WTC11 (cell line): ENCODE measurements around the gene ANO4.

Experiments used
- CBFB ChIP-seq: sonication (generic); formaldehyde crosslinking; IDR thresholded peaks from 2 replicates; pipeline ENCODE4 v1.8.1; 2022; ENCODE audit warnings: mild to moderate bottlenecking, low read depth, missing genetic modification reagents
- CREM ChIP-seq: sonication (generic); formaldehyde crosslinking; IDR thresholded peaks from 2 replicates; pipeline ENCODE4 v1.8.1; 2022; ENCODE audit warnings: mild to moderate bottlenecking, missing genetic modification reagents, moderate library complexity
- CTCF ChIP-seq: fragments of 200-600 bp; IDR thresholded peaks from 2 replicates; pipeline ENCODE4 v1.8.0; 2022; ENCODE audit warnings: antibody characterized with exemption
- FOXJ3 ChIP-seq: sonication (generic); formaldehyde crosslinking; IDR thresholded peaks from 2 replicates; pipeline ENCODE4 v1.9.0; 2021; ENCODE audit warnings: missing genetic modification reagents, mild to moderate bottlenecking, borderline replicate concordance
- NFATC4 ChIP-seq: fragments of 250-450 bp; sonication (Bioruptor Pico); IDR thresholded peaks from 2 replicates; pipeline ENCODE4 v1.9.0; 2021; ENCODE audit warnings: mild to moderate bottlenecking
- NR1H2 ChIP-seq: sonication (generic); formaldehyde crosslinking; IDR thresholded peaks from 2 replicates; pipeline ENCODE4 v1.9.0; 2021; ENCODE audit warnings: mild to moderate bottlenecking, moderate library complexity, missing genetic modification reagents
- NR2C2 ChIP-seq: sonication (generic); formaldehyde crosslinking; IDR thresholded peaks from 2 replicates; pipeline ENCODE4 v1.8.0; 2022; ENCODE audit warnings: mild to moderate bottlenecking, missing genetic modification reagents
- NR3C1 ChIP-seq: sonication (generic); formaldehyde crosslinking; conservative IDR thresholded peaks from 2 replicates; pipeline ENCODE4 v1.8.1; 2023; ENCODE audit warnings: low read depth, mild to moderate bottlenecking, missing genetic modification reagents
- RELA ChIP-seq: sonication (generic); formaldehyde crosslinking; IDR thresholded peaks from 2 replicates; pipeline ENCODE4 v1.8.1; 2022; ENCODE audit warnings: missing genetic modification reagents, mild to moderate bottlenecking, borderline replicate concordance
- TF ChIP-seq, protein P1 (sequence below): sonication (generic); formaldehyde crosslinking; IDR thresholded peaks from 2 replicates; pipeline ENCODE4 v1.8.0; 2022; ENCODE audit warnings: mild to moderate bottlenecking, missing genetic modification reagents
- TF ChIP-seq, protein P2 (sequence below): sonication (generic); formaldehyde crosslinking; IDR thresholded peaks from 2 replicates; pipeline ENCODE4 v1.8.0; 2023; ENCODE audit warnings: missing genetic modification reagents
- TF ChIP-seq, protein P3 (sequence below): sonication (generic); formaldehyde crosslinking; IDR thresholded peaks from 2 replicates; pipeline ENCODE4 v1.8.1; 2023; ENCODE audit warnings: mild to moderate bottlenecking, missing genetic modification reagents
- TF ChIP-seq, protein P4 (sequence below): sonication (generic); formaldehyde crosslinking; conservative IDR thresholded peaks from 2 replicates; pipeline ENCODE4 v1.8.1; 2022; ENCODE audit warnings: mild to moderate bottlenecking, missing genetic modification reagents
- TF ChIP-seq, protein P5 (sequence below): sonication (generic); formaldehyde crosslinking; IDR thresholded peaks from 2 replicates; pipeline ENCODE4 v1.8.1; 2023; ENCODE audit warnings: mild to moderate bottlenecking, missing genetic modification reagents

DNA sequence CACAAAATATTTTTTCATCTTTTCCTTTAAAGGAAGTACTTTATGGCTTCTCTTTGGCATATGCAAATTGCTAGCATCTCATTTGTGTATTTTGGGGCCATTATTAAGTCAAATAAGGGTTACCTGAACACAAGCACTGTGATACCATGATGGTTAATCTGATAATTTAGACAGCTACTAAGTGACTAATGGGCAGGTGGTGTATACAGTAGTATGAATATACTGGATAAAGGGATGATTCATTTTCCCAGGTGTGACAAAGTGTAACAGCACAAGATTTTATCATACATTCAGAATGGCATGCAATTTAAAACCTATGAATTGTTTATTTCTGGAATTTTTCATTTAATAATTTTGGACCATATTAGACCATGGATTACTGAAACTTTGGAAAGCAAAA is 27.2 kb upstream of the ANO4 start:
- TF ChIP-seq CTCF (no peak), CREM (CRISPR knock-in tag) (no peak), CBFB (CRISPR knock-in tag) (no peak), NFATC4 (CRISPR knock-in tag) (no peak), FOXJ3 (no peak), NR1H2 (CRISPR knock-in tag) (no peak), RELA (no peak), NR2C2 (CRISPR knock-in tag) (no peak), NR3C1 (no peak)
- TF ChIP-seq, protein P1, sequence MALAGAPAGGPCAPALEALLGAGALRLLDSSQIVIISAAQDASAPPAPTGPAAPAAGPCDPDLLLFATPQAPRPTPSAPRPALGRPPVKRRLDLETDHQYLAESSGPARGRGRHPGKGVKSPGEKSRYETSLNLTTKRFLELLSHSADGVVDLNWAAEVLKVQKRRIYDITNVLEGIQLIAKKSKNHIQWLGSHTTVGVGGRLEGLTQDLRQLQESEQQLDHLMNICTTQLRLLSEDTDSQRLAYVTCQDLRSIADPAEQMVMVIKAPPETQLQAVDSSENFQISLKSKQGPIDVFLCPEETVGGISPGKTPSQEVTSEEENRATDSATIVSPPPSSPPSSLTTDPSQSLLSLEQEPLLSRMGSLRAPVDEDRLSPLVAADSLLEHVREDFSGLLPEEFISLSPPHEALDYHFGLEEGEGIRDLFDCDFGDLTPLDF (CRISPR knock-in tag) = no peak
- TF ChIP-seq, protein P2, sequence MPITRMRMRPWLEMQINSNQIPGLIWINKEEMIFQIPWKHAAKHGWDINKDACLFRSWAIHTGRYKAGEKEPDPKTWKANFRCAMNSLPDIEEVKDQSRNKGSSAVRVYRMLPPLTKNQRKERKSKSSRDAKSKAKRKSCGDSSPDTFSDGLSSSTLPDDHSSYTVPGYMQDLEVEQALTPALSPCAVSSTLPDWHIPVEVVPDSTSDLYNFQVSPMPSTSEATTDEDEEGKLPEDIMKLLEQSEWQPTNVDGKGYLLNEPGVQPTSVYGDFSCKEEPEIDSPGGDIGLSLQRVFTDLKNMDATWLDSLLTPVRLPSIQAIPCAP = no peak
- TF ChIP-seq, protein P3, sequence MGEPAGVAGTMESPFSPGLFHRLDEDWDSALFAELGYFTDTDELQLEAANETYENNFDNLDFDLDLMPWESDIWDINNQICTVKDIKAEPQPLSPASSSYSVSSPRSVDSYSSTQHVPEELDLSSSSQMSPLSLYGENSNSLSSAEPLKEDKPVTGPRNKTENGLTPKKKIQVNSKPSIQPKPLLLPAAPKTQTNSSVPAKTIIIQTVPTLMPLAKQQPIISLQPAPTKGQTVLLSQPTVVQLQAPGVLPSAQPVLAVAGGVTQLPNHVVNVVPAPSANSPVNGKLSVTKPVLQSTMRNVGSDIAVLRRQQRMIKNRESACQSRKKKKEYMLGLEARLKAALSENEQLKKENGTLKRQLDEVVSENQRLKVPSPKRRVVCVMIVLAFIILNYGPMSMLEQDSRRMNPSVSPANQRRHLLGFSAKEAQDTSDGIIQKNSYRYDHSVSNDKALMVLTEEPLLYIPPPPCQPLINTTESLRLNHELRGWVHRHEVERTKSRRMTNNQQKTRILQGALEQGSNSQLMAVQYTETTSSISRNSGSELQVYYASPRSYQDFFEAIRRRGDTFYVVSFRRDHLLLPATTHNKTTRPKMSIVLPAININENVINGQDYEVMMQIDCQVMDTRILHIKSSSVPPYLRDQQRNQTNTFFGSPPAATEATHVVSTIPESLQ (CRISPR knock-in tag) = no peak
- TF ChIP-seq, protein P4, sequence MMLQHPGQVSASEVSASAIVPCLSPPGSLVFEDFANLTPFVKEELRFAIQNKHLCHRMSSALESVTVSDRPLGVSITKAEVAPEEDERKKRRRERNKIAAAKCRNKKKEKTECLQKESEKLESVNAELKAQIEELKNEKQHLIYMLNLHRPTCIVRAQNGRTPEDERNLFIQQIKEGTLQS (CRISPR knock-in tag) = no peak
- TF ChIP-seq, protein P5, sequence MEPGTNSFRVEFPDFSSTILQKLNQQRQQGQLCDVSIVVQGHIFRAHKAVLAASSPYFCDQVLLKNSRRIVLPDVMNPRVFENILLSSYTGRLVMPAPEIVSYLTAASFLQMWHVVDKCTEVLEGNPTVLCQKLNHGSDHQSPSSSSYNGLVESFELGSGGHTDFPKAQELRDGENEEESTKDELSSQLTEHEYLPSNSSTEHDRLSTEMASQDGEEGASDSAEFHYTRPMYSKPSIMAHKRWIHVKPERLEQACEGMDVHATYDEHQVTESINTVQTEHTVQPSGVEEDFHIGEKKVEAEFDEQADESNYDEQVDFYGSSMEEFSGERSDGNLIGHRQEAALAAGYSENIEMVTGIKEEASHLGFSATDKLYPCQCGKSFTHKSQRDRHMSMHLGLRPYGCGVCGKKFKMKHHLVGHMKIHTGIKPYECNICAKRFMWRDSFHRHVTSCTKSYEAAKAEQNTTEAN = no peak
